ENCODE results near the gene SELENOO. TPM values are rescaled to one million over a fixed set of nuclear protein-coding genes. Genes with fewer than 3 reads are reported as not detected.

The SELENOO gene
- total RNA-seq, 2 experiments from 2014 or later, result 27.9 to 33.3 TPM

DNA sequence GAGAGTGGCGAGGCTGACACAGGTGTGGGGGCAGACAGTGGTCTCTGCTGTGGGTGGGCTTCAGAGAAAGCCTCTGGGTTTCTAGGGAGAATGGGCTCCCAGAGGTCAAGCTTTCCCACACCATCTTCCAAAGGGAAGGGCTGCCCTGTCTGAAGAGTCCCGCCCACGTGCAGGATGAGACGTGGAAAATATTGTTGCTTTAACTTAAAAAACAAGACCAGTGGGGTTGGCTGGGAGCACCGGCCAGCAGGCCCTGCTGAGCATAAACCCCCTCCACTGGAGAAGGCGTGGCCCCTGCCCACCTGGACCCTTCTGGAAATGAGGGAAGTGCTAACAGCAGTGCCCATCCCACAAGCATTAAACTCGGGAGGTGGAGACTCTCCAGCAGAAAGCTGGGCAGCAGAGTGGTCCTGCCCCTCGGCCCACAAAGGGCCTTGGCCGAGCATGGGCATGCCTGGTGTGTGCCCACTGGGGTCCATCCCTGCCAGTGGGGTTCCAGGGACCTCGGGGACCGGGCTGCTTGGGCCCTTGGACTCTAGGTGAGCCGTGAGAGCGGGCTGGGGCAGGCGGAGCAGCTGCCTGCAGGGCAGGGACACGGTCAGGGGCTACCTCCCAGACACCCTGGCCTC is 15.4 kb downstream of the SELENOO start:
- ATAC-seq (ENCODE audit: low read depth) (no peak), DNase-seq (no peak)
- H3K4me3 Mint-ChIP-seq, result no peak overlapping the region
- H3K36me3 Mint-ChIP-seq, result peaks cover 15% of the 10 kb centered on the region
- POLR2A ChIA-PET, result interaction anchor here (0.7 kb wide), 1 partner anchor 292 kb away, joined by 3 read pairs; the partner anchor contains the start of genes LMF2 and NCAPH2
- H3K27me3 Mint-ChIP-seq, result no peaks in the 10 kb centered on the region
- no peak overlapping the region for H3K27ac Mint-ChIP-seq
- H3K4me1 Mint-ChIP-seq, result peaks cover 2% of the 10 kb centered on the region
- no peaks in the 10 kb centered on the region for H3K9me3 Mint-ChIP-seq

DNA sequence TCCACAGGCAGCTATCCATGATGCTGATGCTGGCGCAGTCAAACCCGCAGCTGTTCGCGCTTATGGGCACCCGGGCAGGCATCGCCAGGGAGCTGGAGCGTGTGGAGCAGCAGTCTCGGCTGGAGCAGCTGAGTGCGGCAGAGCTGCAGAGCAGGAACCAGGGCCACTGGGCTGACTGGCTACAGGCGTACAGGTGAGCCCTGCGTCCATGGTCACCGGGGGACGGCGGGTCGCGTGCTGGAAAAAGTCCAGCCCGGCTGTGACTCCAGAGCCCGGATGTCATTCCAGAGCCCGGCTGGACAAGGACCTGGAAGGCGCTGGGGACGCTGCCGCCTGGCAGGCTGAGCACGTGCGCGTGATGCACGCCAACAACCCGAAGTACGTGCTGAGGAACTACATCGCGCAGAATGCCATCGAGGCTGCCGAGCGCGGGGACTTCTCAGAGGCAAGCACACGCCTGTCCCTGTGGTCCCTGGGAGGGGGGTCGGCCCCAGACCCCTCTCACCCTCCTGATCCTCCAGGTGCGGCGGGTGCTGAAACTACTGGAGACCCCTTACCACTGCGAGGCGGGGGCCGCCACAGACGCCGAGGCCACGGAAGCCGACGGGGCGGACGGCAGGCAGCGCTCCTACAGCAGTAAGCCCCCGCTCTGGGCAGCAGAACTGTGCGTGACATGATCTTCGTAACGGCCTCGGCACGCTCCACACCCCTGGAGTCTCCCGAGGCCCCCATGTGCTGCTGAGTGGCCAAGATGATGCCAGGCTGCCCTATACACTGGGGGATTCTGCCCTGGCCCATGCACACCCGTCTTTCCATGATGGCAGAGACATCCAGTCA is 16.1 kb downstream of the SELENOO start:
- no peak for ATAC-seq (ENCODE audit: low read depth)
- no peak for DNase-seq
- H3K27me3 Mint-ChIP-seq, result no peaks in the 10 kb centered on the region
- peaks cover 1% of the 10 kb centered on the region for H3K4me1 Mint-ChIP-seq
- no peaks in the 10 kb centered on the region for H3K9me3 Mint-ChIP-seq
- POLR2A ChIA-PET, result interaction anchor here (0.5 kb wide), 1 partner anchor 228 kb away, joined by 3 read pairs; no protein-coding TSS in a partner anchor
- no peak overlapping the region for H3K4me3 Mint-ChIP-seq
- H3K27ac Mint-ChIP-seq, result no peak overlapping the region
- peaks cover 15% of the 10 kb centered on the region for H3K36me3 Mint-ChIP-seq

DNA sequence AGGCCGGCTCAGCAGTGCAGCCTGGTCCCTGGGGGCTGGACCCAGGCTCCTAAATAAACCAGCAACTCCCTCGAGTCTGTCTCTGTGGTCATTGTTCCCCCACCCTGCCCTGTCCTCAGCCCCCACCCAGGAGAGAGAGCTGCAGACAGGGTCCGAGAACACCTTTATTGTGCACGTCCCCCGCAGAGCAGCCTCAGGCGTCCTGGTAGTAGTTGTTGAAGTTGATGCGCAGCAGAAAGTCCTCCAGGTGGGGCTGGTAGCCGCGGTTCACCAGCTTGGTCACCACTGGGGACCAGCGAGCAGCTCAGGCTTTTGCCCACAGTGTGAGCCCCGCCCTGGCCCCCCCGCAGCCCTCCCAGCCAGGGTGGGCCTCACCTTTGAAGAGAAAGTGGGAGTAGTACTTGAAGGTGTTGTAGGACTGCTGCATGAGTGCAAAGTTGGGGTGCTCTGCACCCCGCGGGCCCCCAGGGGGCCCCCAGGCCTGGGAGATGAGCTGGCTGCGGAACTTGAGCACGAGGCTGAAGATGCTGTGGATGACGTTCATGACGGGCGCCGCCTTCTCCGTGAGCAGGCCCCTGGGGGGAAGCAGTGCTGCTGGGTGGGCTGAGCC is 16.8 kb downstream of the SELENOO start:
- ATAC-seq (ENCODE audit: low read depth), result no peak
- H3K4me3 Mint-ChIP-seq, result no peak overlapping the region
- POLR2A ChIA-PET, result interaction anchor here (0.5 kb wide), 1 partner anchor 227 kb away, joined by 3 read pairs; no protein-coding TSS in a partner anchor

DNA sequence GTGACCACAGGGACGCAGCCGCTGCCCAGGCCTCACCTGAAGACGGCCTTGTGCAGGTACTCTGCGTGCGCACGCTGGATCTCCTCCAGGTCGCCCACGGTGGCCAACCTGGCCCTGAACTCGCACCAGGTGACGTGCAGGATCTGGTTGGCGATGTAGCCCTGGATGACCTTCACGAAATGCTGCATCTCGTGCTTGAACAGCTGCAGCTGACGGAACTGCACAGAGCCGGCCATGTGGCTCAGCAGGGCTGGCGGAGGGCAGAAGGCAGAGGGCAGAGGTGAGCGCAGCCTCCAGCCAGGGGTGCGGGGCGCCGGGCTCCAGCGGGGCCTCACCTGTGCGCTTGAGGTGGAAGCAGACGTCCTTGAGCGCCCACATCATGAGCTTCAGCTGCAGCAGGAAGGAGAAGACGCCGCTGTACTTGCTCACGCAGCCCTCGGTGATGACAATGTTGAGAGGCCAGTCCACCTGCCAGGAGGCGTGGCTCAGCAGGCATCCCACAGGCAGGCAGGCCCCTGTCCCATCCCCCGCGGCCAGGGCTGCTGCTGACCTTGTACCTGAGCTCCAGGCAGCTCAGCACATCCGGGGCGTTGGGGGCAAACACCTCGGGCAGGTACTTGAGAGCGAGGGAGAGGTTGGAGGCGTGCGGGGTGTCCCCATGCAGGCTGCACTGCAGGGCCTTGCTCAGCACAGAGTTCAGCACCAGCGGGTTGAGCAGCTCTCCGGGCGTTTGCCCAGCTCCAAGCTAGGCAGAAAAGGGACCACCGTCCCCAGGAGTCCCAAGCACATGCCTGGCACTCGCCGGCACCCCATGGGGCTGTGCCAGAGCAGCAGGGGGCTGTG is 17.6 kb downstream of the SELENOO start:
- Mint-ChIP-seq H3K36me3 (peaks cover 11% of the 10 kb centered on the region), H3K9me3 (no peaks in the 10 kb centered on the region), H3K27ac (no peak overlapping the region), H3K27me3 (no peaks in the 10 kb centered on the region), H3K4me1 (no peaks in the 10 kb centered on the region), H3K4me3 (no peak overlapping the region)
- ATAC-seq (ENCODE audit: low read depth) (no peak), DNase-seq (no peak)
- POLR2A ChIA-PET, result no interaction called here

More for the DNA sequence above, 16.8 kb downstream of the SELENOO start:
- peaks cover 15% of the 10 kb centered on the region for H3K36me3 Mint-ChIP-seq
- no peaks in the 10 kb centered on the region for H3K4me1 Mint-ChIP-seq
- H3K9me3 Mint-ChIP-seq, result no peaks in the 10 kb centered on the region
- no peak for DNase-seq
- H3K27ac Mint-ChIP-seq, result no peak overlapping the region
- H3K27me3 Mint-ChIP-seq, result no peaks in the 10 kb centered on the region

DNA sequence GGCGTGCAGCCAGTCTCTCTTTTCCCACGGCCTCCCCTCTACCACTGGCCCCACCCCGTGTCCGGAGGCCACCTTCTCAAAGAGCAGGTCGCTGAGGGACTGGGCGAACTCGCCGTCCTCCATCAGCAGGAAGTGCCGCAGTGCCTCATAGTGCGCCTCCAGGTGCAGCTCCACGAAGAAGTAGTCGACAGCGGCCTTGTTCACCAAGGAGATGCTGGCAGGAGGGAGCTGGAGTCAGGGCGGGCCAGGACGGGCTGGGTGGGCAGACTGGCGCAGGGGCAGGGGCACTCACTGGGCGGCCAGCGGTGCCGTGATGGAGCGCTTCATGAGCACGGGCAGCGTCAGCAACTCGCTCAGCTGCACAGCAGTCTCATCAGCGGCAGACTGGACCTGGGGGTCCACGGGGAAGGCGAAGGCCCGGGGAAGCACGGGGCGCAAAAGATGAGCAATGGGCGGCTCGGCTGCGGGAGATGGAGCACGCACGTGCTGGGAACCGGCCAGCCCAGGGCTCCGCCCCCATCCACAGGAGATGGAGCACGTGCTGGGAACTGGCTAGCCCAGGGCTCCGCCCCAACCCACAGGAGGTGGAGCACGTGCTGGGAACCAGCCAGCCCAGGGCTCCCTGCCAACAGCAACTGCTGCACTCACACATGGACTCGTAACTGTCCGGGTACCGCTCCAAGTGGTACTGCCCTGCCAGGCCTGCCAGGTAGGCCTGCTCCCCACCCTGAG is 18.4 kb downstream of the SELENOO start:
- Mint-ChIP-seq H3K9me3 (no peaks in the 10 kb centered on the region), H3K4me1 (no peaks in the 10 kb centered on the region), H3K27me3 (no peaks in the 10 kb centered on the region), H3K4me3 (no peak overlapping the region), H3K27ac (no peak overlapping the region), H3K36me3 (peaks cover 10% of the 10 kb centered on the region)
- DNase-seq (no peak), ATAC-seq (ENCODE audit: low read depth) (no peak)
- POLR2A ChIA-PET, result no interaction called here

DNA sequence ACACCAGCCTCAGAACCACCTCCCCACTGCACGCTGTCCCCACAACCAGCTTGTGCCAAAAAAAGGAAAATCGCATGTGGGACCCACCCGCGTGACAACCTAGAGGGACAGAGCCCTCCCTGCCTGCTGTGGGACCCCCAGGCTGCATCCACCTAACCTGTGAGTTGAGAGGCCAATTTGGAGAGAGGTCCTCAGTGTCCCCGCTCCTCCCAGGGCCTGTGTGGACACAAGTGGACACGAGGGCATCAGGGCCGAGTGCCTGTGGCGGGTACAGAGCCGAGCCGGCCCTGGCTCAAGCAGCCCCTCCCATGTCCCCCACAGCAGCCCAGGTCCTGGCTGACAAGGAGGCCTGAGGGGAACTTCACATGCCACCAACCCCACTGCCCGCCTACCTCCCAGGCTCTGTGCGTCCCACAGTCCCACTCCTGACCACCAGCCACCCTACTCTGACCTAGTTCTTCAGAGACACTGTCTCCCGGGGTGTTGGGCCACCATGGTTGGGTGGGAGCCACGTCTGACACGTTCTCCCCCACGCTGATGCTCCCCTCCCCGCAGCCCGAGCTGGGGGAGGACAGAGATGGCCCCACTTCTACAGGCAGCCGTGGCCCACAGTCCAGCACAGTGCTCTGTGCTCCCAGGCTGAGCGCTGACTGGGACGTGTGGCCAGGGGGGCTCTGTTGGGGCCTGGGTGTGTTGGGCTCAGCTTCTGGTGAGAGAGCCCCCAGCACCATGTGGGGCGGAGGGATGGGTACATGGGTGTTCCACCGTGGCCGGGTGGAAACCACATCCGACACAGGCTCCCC is 19.2 kb downstream of the SELENOO start:
- ATAC-seq (ENCODE audit: low read depth) (no peak), DNase-seq (no peak)
- no peak overlapping the region for H3K4me3 Mint-ChIP-seq
- H3K9me3 Mint-ChIP-seq, result no peaks in the 10 kb centered on the region
- H3K36me3 Mint-ChIP-seq, result peaks cover 7% of the 10 kb centered on the region
- POLR2A ChIA-PET, result no interaction called here
- no peaks in the 10 kb centered on the region for H3K27me3 Mint-ChIP-seq
- no peaks in the 10 kb centered on the region for H3K4me1 Mint-ChIP-seq
- no peak overlapping the region for H3K27ac Mint-ChIP-seq

DNA sequence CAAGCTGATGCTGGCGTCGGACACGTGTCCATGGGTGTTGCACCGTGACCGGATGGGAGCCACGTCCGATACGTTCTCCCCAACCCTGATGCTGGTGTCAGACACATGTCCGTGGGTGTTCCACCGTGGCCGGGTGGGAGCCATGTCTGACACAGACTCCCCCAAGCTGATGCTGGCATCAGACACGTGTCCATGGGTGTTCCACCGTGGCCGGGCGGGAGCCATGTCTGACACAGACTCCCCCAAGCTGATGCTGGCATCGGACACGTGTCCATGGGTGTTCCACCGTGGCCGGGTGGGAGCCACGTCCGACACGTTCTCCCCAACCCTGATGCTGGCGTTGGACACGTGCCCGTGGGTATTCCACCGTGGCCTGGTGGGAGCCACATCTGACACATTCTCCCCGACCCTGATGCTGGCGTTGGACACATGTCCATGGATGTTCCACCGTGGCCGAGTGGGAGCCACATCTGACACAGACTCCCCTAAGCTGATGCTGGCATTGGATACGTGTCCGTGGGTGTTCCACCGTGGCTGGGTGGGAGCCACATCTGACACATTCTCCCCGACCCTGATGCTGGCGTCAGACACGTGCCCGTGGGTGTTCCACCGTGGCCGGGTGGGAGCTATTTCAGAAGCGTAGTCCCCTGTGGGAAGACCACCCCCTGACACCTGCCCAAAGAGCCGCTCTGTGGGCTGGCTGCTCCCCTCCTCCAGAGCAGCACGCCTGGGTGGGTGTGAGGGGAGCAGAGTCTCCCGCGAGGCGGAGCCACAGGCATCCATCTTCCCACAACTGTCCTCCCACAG is 20.0 kb downstream of the SELENOO start:
- DNase-seq, result no peak
- H3K4me1 Mint-ChIP-seq, result no peaks in the 10 kb centered on the region
- ATAC-seq (ENCODE audit: low read depth), result no peak
- no peak overlapping the region for H3K27ac Mint-ChIP-seq
- H3K27me3 Mint-ChIP-seq, result no peaks in the 10 kb centered on the region
- H3K4me3 Mint-ChIP-seq, result no peak overlapping the region
- no peaks in the 10 kb centered on the region for H3K9me3 Mint-ChIP-seq
- H3K36me3 Mint-ChIP-seq, result peaks cover 6% of the 10 kb centered on the region
- POLR2A ChIA-PET, result no interaction called here

DNA sequence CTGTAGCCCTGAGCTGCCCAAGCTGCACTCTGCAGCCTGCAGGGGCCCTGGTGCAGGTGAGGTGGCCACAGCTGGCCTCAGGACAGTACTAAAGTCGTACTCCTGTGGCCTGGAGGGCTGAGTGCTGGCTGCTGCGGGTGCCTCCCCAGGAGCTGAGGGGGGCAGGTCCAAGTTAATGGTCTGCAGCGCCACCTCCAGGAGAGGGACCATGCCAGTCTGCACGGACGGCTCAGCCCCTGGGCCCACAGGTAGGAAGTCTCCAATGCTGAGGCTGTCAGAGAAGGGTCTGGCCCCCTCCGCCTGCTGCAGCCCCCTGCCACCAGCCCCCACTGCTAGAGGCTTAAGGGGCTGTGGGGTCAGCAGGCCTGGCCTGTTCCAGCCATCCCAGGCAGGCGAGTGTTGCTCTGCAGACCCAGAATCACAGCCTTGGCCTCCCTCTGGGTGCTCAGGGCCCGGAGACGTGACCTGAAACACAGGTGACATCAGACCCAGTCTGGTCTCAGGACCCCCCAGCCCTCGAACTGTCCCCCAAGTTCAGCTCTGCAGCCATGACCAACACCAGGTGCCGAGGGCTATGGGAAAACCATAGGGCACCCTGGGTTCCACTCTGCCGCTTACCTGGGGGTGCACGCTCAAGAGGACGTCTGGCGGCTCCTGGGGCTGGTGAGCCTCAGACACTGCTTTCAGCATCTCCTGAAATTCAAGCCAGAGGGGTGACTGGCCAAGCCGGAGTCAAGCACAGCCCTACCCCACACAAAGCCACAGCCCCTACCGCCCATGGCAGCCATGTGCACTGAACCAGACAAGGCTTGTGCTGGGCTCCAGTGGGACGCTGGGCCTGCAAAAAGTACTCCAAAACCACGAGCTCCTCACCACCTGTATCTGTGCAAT is 20.8 kb downstream of the SELENOO start:
- POLR2A ChIA-PET, result no interaction called here
- Mint-ChIP-seq H3K27me3 (no peaks in the 10 kb centered on the region), H3K27ac (no peak overlapping the region), H3K4me1 (no peaks in the 10 kb centered on the region), H3K36me3 (peaks cover 6% of the 10 kb centered on the region), H3K9me3 (no peaks in the 10 kb centered on the region), H3K4me3 (no peak overlapping the region)
- no peak for DNase-seq
- no peak for ATAC-seq (ENCODE audit: low read depth)

DNA sequence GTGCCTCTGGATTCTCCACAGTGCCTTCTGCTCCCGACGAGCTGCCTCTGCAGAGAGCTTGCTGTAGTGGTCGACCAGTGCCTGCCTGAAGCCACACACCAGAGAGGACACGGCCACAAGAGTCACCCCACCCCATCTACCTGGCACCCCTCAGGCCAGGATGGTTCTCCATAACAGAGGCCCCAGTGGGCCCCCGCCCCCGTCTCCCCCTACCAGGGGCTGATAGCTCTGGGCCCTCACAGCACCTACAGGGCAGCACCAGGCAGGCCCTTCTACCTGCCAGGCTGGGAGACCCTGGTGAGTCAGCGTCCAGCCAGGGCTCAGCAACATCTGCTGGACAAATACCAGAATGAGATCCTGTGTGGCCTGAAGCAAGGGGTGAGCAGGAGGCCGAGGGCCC is 21.7 kb downstream of the SELENOO start:
- Mint-ChIP-seq H3K4me3 (no peak overlapping the region), H3K4me1 (no peaks in the 10 kb centered on the region), H3K9me3 (no peaks in the 10 kb centered on the region), H3K36me3 (peaks cover 6% of the 10 kb centered on the region), H3K27me3 (no peaks in the 10 kb centered on the region), H3K27ac (no peak overlapping the region)
- POLR2A ChIA-PET, result no interaction called here
- DNase-seq (no peak), ATAC-seq (ENCODE audit: low read depth) (no peak)

GRCh38 chr22:50224071-50224470 is 23.3 kb downstream of the SELENOO start:
- Mint-ChIP-seq H3K36me3 (peaks cover 6% of the 10 kb centered on the region), H3K4me1 (no peaks in the 10 kb centered on the region), H3K9me3 (no peaks in the 10 kb centered on the region), H3K4me3 (no peak overlapping the region), H3K27ac (no peak overlapping the region), H3K27me3 (no peaks in the 10 kb centered on the region)
- POLR2A ChIA-PET, result no interaction called here
- no peak for DNase-seq
- ATAC-seq (ENCODE audit: low read depth), result no peak
